GM23338 (cell line): ENCODE measurements around the gene PID1.

ENCODE experiments used
- CREB1 ChIP-seq: fragments of 250-450 bp; sonication (Bioruptor Pico); IDR thresholded peaks from 2 replicates; pipeline ENCODE4 v1.5.0; 2020; ENCODE audit warnings: low read depth, mild to moderate bottlenecking, moderate library complexity
- CTCF ChIP-seq, 2 experiments: fragments of 200-600 bp in 1 of 2; sonication (generic) in 1 of 2; conservative IDR thresholded peaks; 2 replicates each; pipeline versions ENCODE4 v1.5.1 to v1.6.1; 2016 to 2017; ENCODE audit warnings: antibody characterized with exemption in 2 of 2, low read depth in 2 of 2, mild to moderate bottlenecking in 2 of 2, moderate library complexity in 1 of 2
- ETS1 ChIP-seq: IDR thresholded peaks from 2 replicates; pipeline ENCODE4 v1.6.1; 2016; ENCODE audit warnings: antibody characterized with exemption
- EZH2 ChIP-seq: fragments of 200-600 bp; sonication (generic); IDR thresholded peaks from one replicate; pipeline ENCODE4 v1.8.0; 2017; ENCODE audit warnings: antibody characterized with exemption, mild to moderate bottlenecking, low read depth; ENCODE audit not compliant: unreplicated experiment
- EZH2phosphoT487 ChIP-seq: fragments of 200-600 bp; sonication (generic); IDR thresholded peaks from one replicate; pipeline ENCODE4 v1.8.1; 2018; ENCODE audit warnings: antibody characterized with exemption; ENCODE audit not compliant: unreplicated experiment
- JUNB ChIP-seq: IDR thresholded peaks from one replicate; pipeline ENCODE4 v1.6.1; 2016; ENCODE audit warnings: antibody characterized with exemption; ENCODE audit not compliant: unreplicated experiment
- NANOG ChIP-seq: IDR thresholded peaks from 2 replicates; pipeline ENCODE4 v1.6.1; 2016; ENCODE audit warnings: antibody characterized with exemption, borderline replicate concordance
- POLR2AphosphoS5 ChIP-seq: IDR thresholded peaks from 2 replicates; pipeline ENCODE4 v1.6.1; 2016; ENCODE audit warnings: antibody characterized with exemption, low read depth
- STAT1 ChIP-seq: IDR thresholded peaks from one replicate; pipeline ENCODE4 v1.6.1; 2016; ENCODE audit warnings: antibody characterized with exemption; ENCODE audit not compliant: unreplicated experiment
- ZNF114 ChIP-seq: fragments of 250-450 bp; sonication (Bioruptor Pico); IDR thresholded peaks from 2 replicates; pipeline ENCODE4 v1.5.0; 2020; ENCODE audit warnings: mild to moderate bottlenecking, moderate library complexity
- ZNF331 ChIP-seq: fragments of 250-450 bp; sonication (Bioruptor Pico); IDR thresholded peaks from 2 replicates; pipeline ENCODE4 v1.5.0; 2020; ENCODE audit warnings: low read depth, mild to moderate bottlenecking, moderate library complexity
- ZNF462 ChIP-seq: fragments of 250-450 bp; sonication (Bioruptor Pico); IDR thresholded peaks from 2 replicates; pipeline ENCODE4 v1.5.0; 2020; ENCODE audit warnings: mild to moderate bottlenecking, moderate library complexity
- TF ChIP-seq, protein P1 (sequence below): IDR thresholded peaks from one replicate; pipeline ENCODE4 v1.6.1; 2018; ENCODE audit warnings: antibody characterized with exemption; ENCODE audit not compliant: unreplicated experiment

DNA sequence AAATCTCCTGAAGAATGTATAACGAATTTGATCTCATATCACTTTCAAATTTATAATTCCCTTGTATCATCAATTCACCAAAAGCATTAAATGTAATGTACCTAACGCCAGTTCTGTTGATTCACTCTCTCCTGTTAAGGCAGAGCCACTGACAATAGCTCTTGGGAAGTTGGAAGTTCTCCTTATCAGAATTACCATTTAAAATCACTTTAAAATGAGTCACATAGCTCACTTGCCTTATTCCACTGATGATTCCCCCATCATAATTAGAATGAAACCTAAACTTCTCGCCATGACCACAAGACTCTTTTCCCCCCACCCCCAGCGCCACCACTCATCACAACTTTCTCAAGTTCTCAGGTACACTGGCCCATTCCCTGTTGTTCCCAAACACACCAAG, 117.1 kb downstream of the PID1 start:
- TF ChIP-seq EZH2, result no peak
- no peak for TF ChIP-seq CTCF (conservative IDR thresholded peaks at IDR 0.05; ENCODE audit: low read depth in 2 of 2)
- TF ChIP-seq POLR2AphosphoS5, result no peak
- no peak for TF ChIP-seq JUNB
- TF ChIP-seq EZH2phosphoT487, result no peak
- TF ChIP-seq, protein P1, sequence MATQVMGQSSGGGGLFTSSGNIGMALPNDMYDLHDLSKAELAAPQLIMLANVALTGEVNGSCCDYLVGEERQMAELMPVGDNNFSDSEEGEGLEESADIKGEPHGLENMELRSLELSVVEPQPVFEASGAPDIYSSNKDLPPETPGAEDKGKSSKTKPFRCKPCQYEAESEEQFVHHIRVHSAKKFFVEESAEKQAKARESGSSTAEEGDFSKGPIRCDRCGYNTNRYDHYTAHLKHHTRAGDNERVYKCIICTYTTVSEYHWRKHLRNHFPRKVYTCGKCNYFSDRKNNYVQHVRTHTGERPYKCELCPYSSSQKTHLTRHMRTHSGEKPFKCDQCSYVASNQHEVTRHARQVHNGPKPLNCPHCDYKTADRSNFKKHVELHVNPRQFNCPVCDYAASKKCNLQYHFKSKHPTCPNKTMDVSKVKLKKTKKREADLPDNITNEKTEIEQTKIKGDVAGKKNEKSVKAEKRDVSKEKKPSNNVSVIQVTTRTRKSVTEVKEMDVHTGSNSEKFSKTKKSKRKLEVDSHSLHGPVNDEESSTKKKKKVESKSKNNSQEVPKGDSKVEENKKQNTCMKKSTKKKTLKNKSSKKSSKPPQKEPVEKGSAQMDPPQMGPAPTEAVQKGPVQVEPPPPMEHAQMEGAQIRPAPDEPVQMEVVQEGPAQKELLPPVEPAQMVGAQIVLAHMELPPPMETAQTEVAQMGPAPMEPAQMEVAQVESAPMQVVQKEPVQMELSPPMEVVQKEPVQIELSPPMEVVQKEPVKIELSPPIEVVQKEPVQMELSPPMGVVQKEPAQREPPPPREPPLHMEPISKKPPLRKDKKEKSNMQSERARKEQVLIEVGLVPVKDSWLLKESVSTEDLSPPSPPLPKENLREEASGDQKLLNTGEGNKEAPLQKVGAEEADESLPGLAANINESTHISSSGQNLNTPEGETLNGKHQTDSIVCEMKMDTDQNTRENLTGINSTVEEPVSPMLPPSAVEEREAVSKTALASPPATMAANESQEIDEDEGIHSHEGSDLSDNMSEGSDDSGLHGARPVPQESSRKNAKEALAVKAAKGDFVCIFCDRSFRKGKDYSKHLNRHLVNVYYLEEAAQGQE, result no peak
- no peak for TF ChIP-seq STAT1
- TF ChIP-seq CREB1 (CRISPR knock-in tag), result no peak
- TF ChIP-seq ETS1, result no peak
- TF ChIP-seq ZNF331 (CRISPR knock-in tag), result no peak
- TF ChIP-seq ZNF462, result no peak
- no peak for TF ChIP-seq NANOG
- no peak for TF ChIP-seq ZNF114 (CRISPR knock-in tag)
